Spleen (tissue), 11 donors: ENCODE results near the gene ANKS1B. TPM values are rescaled to one million over a fixed set of nuclear protein-coding genes. Genes with fewer than 3 reads are reported as not detected.

ENCODE experiments used
- DNase-seq: peaks from one replicate; pipeline ENCODE4 v3.0.0-alpha.2; 2020
- H3K27ac ChIP-seq, 8 donors: fragments of 200-600 bp; sonication (generic) in 7 of 8; 1 replicate in 4 of 8; 2 replicates in 4 of 8; pipeline versions ENCODE4 v1.5.0 to v1.8.0; 2016 to 2021; ENCODE audit warnings: inconsistent platforms in 4 of 8, mild to moderate bottlenecking in 4 of 8, moderate library complexity in 1 of 8
- H3K27me3 ChIP-seq, 7 donors: fragments of 200-600 bp; sonication (generic) in 6 of 7; replicated peaks in 1 of 7; 1 replicate in 4 of 7; 2 replicates in 3 of 7; pipeline versions ENCODE4 v1.5.0 to v1.8.0; 2016 to 2021; ENCODE audit warnings: inconsistent platforms in 3 of 7, mild to moderate bottlenecking in 1 of 7
- H3K36me3 ChIP-seq, 6 donors: fragments of 200-600 bp; sonication (generic) in 5 of 6; 1 replicate in 4 of 6; 2 replicates in 2 of 6; pipeline versions ENCODE4 v1.5.0 to v1.8.0; 2016 to 2021; ENCODE audit warnings: inconsistent platforms in 2 of 6
- H3K4me1 ChIP-seq, 6 donors: fragments of 200-600 bp; sonication (generic) in 5 of 6; 1 replicate in 3 of 6; 2 replicates in 3 of 6; pipeline versions ENCODE4 v1.5.0 to v1.8.0; 2016 to 2021; ENCODE audit warnings: inconsistent platforms in 3 of 6
- H3K4me3 ChIP-seq, 8 donors: fragments of 200-600 bp; sonication (generic) in 7 of 8; 1 replicate in 4 of 8; 2 replicates in 4 of 8; pipeline versions ENCODE4 v1.5.0 to v1.8.0; 2016 to 2021; ENCODE audit warnings: inconsistent platforms in 4 of 8, mild to moderate bottlenecking in 4 of 8, moderate library complexity in 2 of 8
- H3K9me3 ChIP-seq, 8 donors: fragments of 200-600 bp; sonication (generic) in 7 of 8; 1 replicate in 4 of 8; 2 replicates in 4 of 8; pipeline versions ENCODE4 v1.5.0 to v1.8.0; 2016 to 2021; ENCODE audit warnings: inconsistent platforms in 4 of 8
- POLR2A ChIP-seq, 3 donors: fragments of 450-650 bp; IDR thresholded peaks; one replicate each; pipeline ENCODE4 v1.5.1; 2017; ENCODE audit warnings: antibody characterized with exemption in 3 of 3, mild to moderate bottlenecking in 1 of 3
- POLR2AphosphoS5 ChIP-seq, 3 donors: sonication (generic); formaldehyde crosslinking; IDR thresholded peaks; one replicate each; pipeline ENCODE4 v1.5.1; 2017; ENCODE audit warnings: antibody characterized with exemption in 3 of 3
- WGBS, 5 donors: extraction: QIAGEN DNeasy Blood & Tissue Kit in 3 of 5; methylation state at CpG; one replicate each; pipeline versions ENCODE4 v1.1.5 to v1.1.7; 2013 to 2018; 5-methylcytosine and 5-hydroxymethylcytosine counted together
- intact Hi-C: fragments of 100-400 bp; cut with DNase I; formaldehyde crosslinking; loops from one replicate; pipeline ENCODE4 v1.15.0; 2023; ENCODE audit warnings: low total_unique reads
- polyA plus RNA-seq, 3 donors: library from polyadenylated mRNA; stranded (reverse); fragments of 200-250 nt; gene quantifications; one replicate each; pipeline ENCODE4 v1.2.1, GENCODE V29; 2013
- total RNA-seq, 7 donors: library from RNA; depleted of rRNA in 3 of 7; stranded (reverse); fragments of >200 nt in 3 of 7; fragmentation: NEBNext Ultra II Directional in 4 of 7; extraction: Animal tissue kit (Norgen Biotek cat#: 25700) in 4 of 7; gene quantifications; one replicate each; pipeline versions ENCODE4 v1.1.0 to v1.2.1, GENCODE V29; 2016 to 2021
- TF ChIP-seq, protein P1 (sequence below), 11 experiments: fragments of 200-600 bp in 7 of 11; fragments of 450-650 bp in 4 of 11; sonication (generic) in 4 of 11; IDR thresholded peaks in 8 of 11; conservative IDR thresholded peaks in 3 of 11; 1 replicate in 7 of 11; 2 replicates in 4 of 11; pipeline versions ENCODE4 v1.4.0 to v1.8.0; 2016 to 2021; ENCODE audit warnings: antibody characterized with exemption in 11 of 11, inconsistent platforms in 4 of 11, mild to moderate bottlenecking in 1 of 11
- donor health status: healthy with polysubstance abuse.
- donor health status: DM: no; HTN: no; CAD: no; lungs with moderate emphysema.
- donor health status: DM: no; HTN: no; CAD: no.
- donor health status: Bipolar disorder and iron deficiency.
- donor health status: healthy.
- donor health status: DM: no; HTN: no; CAD: no.
- donor health status: DM: yes; HTN: yes; CAD: no.

The ANKS1B gene
- total and polyA plus RNA-seq, 10 donors: 0.21 to 8.0 (median 4.2) TPM

DNA sequence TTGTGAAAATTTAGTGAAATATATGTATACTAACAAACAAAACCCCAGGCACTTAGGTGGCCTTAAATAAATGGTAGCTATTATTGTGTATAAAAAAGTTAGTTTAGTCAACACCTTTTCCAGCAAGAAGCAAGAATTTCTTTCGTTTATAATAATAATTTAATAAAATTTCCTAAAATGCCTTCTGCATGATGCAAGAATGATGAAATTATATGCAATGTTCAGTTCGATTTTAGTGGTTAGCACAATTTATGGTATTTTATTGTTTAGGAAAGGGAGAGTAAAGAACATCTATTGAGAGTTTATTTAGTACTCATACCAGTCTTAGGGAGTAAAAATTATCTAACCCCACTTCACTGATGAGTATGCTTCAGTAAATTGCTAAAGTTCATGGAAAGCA lies 1048.9 kb downstream of the ANKS1B start:
- intact Hi-C loops: no loop called here
- H3K27ac ChIP-seq: no peak overlapping the region
- peaks cover 0 to 12% (median 0%) of the 10 kb centered on the region in 8 donors for H3K9me3 ChIP-seq
- H3K27me3 ChIP-seq: no peaks in the 10 kb centered on the region
- no peaks in the 10 kb centered on the region for H3K36me3 ChIP-seq
- WGBS, 5 donors: 57 to 82% (median 65%) methylated on average over 2 of the region's 2 CpGs
- H3K4me1 ChIP-seq: no peaks in the 10 kb centered on the region
- TF ChIP-seq POLR2A (IDR thresholded peaks at IDR 0.05) (no peak), POLR2AphosphoS5 (IDR thresholded peaks at IDR 0.05) (no peak)
- TF ChIP-seq, protein P1, sequence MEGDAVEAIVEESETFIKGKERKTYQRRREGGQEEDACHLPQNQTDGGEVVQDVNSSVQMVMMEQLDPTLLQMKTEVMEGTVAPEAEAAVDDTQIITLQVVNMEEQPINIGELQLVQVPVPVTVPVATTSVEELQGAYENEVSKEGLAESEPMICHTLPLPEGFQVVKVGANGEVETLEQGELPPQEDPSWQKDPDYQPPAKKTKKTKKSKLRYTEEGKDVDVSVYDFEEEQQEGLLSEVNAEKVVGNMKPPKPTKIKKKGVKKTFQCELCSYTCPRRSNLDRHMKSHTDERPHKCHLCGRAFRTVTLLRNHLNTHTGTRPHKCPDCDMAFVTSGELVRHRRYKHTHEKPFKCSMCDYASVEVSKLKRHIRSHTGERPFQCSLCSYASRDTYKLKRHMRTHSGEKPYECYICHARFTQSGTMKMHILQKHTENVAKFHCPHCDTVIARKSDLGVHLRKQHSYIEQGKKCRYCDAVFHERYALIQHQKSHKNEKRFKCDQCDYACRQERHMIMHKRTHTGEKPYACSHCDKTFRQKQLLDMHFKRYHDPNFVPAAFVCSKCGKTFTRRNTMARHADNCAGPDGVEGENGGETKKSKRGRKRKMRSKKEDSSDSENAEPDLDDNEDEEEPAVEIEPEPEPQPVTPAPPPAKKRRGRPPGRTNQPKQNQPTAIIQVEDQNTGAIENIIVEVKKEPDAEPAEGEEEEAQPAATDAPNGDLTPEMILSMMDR (IDR thresholded peaks at IDR 0.05 in 8 of 11, conservative IDR thresholded peaks at IDR 0.05 in 3 of 11): no peak
- H3K4me3 ChIP-seq: no peak overlapping the region
- DNase-seq: no peak

DNA sequence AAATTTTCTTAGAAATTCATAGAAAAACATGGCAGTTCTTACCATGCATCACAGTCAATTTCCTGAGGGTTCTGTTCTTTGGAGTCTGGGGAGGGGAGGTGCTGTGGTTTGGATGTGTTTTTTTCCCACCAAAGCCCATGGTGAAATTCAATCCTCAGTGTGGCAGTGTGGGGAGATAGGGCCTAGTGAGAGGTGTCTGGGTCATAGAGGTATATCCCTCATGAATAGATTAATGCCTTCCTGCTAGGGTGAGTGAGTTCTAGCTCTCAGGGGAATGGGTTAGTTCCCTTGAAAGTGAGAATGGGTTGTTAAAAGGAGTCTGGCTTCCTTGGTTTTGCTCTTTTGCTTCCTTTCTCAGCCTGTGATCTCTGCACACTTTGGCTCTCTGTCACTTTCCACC lies 1061.9 kb downstream of the ANKS1B start:
- H3K27me3 ChIP-seq: no peaks in the 10 kb centered on the region
- TF ChIP-seq POLR2A (IDR thresholded peaks at IDR 0.05) (no peak), POLR2AphosphoS5 (IDR thresholded peaks at IDR 0.05) (no peak)
- TF ChIP-seq, protein P1 (IDR thresholded peaks at IDR 0.05 in 8 of 11, conservative IDR thresholded peaks at IDR 0.05 in 3 of 11): no peak
- no peak overlapping the region for H3K27ac ChIP-seq
- no peaks in the 10 kb centered on the region for H3K36me3 ChIP-seq
- no peaks in the 10 kb centered on the region for H3K4me1 ChIP-seq
- intact Hi-C loops: no loop called here
- H3K4me3 ChIP-seq: no peak overlapping the region
- peaks cover 0 to 5% (median 0%) of the 10 kb centered on the region in 8 donors for H3K9me3 ChIP-seq
- DNase-seq: no peak

DNA sequence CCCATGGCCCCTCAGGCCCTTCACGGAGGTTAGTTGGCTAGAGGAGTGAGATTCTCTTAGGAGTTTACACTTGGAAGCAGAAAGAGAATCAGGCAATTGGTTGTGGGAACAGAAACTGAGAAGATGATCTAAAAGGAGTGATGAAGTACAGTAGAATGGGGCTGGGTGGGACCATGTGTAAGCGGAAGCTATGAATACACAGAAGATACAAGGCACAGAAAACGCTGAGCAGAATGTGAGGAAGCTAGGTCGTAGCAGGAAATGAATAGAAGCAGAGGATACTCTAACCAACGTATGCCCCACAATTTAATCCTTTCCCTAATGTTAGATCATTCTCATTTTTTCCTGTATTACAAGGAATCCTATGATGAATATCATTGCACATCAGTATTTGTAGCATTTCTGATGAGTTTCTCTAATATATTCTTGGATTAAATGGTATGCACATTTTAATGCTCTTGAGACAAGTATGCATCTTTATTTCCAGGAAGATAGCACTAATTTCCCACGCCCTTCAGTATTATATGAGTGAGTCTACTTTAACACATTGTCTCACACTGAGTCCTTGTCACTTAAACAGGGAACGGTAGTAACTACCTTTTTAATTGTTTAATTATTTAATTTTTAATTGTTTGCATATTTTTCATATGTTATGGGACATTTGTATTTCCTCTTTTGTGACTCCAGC lies 1066.4 kb downstream of the ANKS1B start:
- no peaks in the 10 kb centered on the region for H3K9me3 ChIP-seq
- 71 to 79% (median 74%) methylated on average over 7 of the region's 7 CpGs for WGBS, 5 donors
- TF ChIP-seq, protein P1 (IDR thresholded peaks at IDR 0.05 in 8 of 11, conservative IDR thresholded peaks at IDR 0.05 in 3 of 11): no peak
- TF ChIP-seq POLR2A (IDR thresholded peaks at IDR 0.05) (no peak), POLR2AphosphoS5 (IDR thresholded peaks at IDR 0.05) (no peak)
- H3K4me3 ChIP-seq: no peak overlapping the region
- no peak overlapping the region for H3K27ac ChIP-seq
- DNase-seq: no peak
- no peaks in the 10 kb centered on the region for H3K4me1 ChIP-seq
- peaks cover 0 to 6% (median 0%) of the 10 kb centered on the region in 7 donors for H3K27me3 ChIP-seq
- intact Hi-C loops: no loop called here
- no peaks in the 10 kb centered on the region for H3K36me3 ChIP-seq

DNA sequence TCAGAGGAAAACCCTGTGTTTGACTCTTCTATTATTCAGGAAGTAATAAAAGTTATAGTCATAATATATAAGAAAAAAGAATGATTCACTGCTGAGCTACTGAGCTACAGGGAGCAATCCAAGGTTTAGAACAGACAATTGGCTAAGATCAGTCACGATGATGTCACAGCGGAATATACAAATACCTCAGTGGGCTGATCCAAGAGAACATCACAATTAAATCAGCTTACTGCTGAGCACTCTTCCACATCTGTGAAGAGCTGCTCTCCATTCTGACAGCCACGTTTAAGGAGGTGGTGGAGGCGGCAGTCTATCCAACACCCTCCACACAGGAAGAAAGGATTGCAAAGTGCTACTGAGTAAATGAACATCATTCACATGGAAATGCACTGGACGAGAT lies 1068.6 kb downstream of the ANKS1B start:
- 62 to 79% (median 72%) methylated on average over 5 of the region's 5 CpGs for WGBS, 5 donors

More for the DNA sequence above, 1068.6 kb downstream of the ANKS1B start:
- intact Hi-C loops: no loop called here
- no peak overlapping the region for H3K27ac ChIP-seq
- H3K4me3 ChIP-seq: no peak overlapping the region
- no peaks in the 10 kb centered on the region for H3K9me3 ChIP-seq
- peaks cover 0 to 6% (median 0%) of the 10 kb centered on the region in 7 donors for H3K27me3 ChIP-seq
- H3K36me3 ChIP-seq: no peaks in the 10 kb centered on the region
- TF ChIP-seq POLR2AphosphoS5 (IDR thresholded peaks at IDR 0.05) (no peak), POLR2A (IDR thresholded peaks at IDR 0.05) (no peak)
- TF ChIP-seq, protein P1 (IDR thresholded peaks at IDR 0.05 in 8 of 11, conservative IDR thresholded peaks at IDR 0.05 in 3 of 11): no peak
- DNase-seq: no peak
- H3K4me1 ChIP-seq: no peaks in the 10 kb centered on the region
